ENCODE data around the gene SCYGR3. TPM values are rescaled to one million over a fixed set of nuclear protein-coding genes. Genes with fewer than 3 reads are reported as not detected.

The SCYGR3 gene
- total RNA-seq, 1 experiment from 2014 or later, result not detected

DNA sequence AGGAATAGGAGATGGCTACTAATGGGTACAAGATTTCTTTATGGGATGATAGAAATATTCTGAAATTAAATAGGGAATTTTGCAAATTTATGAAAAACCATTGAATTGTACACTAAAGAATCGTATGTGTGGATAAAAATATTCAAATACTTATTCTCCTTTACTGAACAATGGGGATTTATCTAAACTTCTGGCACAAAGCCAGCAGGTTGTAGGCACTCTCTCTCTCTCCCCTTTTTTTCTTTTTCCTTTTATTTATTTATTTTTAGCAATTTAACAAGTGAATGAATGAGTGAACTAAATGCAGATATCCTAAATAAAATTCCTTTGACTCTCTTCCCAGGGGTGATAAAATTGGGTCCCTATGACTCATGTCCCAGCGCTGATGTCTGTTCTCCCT is 37.8 kb downstream of the SCYGR3 start:
- Histone ChIP-seq H2BK120ac (ENCODE audit: low read depth, low read length, poor library complexity, severe bottlenecking) (no peak overlapping the region), H3K14ac (ENCODE audit: insufficient read depth, low read length) (no peak overlapping the region), H2AK5ac (ENCODE audit: insufficient read length, low read length) (no peak overlapping the region), H3K4me1 (ENCODE audit: insufficient read depth, low read length) (no peaks in the 10 kb centered on the region), H3K79me2 (ENCODE audit: insufficient read depth, low read length) (no peaks in the 10 kb centered on the region), H3K79me1 (ENCODE audit: insufficient read depth, low read depth, low read length, poor library complexity, severe bottlenecking) (no peaks in the 10 kb centered on the region), H2AFZ (ENCODE audit: low read length) (no peak overlapping the region), H3K27me3 (ENCODE audit: insufficient read depth, low read length) (no peaks in the 10 kb centered on the region), H3K4ac (ENCODE audit: low read depth, low read length) (no peak overlapping the region), H3K56ac (ENCODE audit: insufficient read length, low read depth, low read length) (no peak overlapping the region), H4K8ac (replicated peaks; ENCODE audit: insufficient read length, low read depth, low read length) (no peak overlapping the region), H3K27ac (ENCODE audit: insufficient read length, low read depth, low read length) (no peak overlapping the region), H3K18ac (ENCODE audit: insufficient read length, low read depth, low read length) (no peak overlapping the region), H3K9ac (ENCODE audit: extremely low read depth, insufficient read length, low read length) (no peak overlapping the region), H3K23me2 (ENCODE audit: insufficient read length, low read depth, low read length, poor library complexity, severe bottlenecking) (no peaks in the 10 kb centered on the region), H2BK15ac (ENCODE audit: low read depth, low read length) (no peak overlapping the region), H4K20me1 (ENCODE audit: control insufficient read depth, insufficient read depth, insufficient read length) (no peaks in the 10 kb centered on the region), H2BK12ac (ENCODE audit: insufficient read length, low read depth, low read length) (no peak overlapping the region), H2BK20ac (ENCODE audit: low read depth, low read length, poor library complexity, severe bottlenecking) (no peak overlapping the region), H4K5ac (ENCODE audit: insufficient read length, low read depth, low read length) (no peak overlapping the region), H3K4me2 (ENCODE audit: insufficient read depth, insufficient read length, low read length) (no peak overlapping the region), H4K91ac (ENCODE audit: insufficient read length, low read depth, low read length) (no peak overlapping the region), H3K23ac (ENCODE audit: insufficient read length, low read depth, low read length) (no peak overlapping the region), H2BK5ac (ENCODE audit: insufficient read length, low read length) (no peak overlapping the region), H3K9me3 (ENCODE audit: control insufficient read depth, low read depth, low read length) (no peaks in the 10 kb centered on the region), H3T11ph (ENCODE audit: low read length) (no peak overlapping the region)
- no CpG with 5 or more reads among the region's 2 CpGs for WGBS (ENCODE audit: extremely low coverage, insufficient read length, low lambda C conversion rate)
- DNase-seq, result no peak
- TF ChIP-seq, protein P1, sequence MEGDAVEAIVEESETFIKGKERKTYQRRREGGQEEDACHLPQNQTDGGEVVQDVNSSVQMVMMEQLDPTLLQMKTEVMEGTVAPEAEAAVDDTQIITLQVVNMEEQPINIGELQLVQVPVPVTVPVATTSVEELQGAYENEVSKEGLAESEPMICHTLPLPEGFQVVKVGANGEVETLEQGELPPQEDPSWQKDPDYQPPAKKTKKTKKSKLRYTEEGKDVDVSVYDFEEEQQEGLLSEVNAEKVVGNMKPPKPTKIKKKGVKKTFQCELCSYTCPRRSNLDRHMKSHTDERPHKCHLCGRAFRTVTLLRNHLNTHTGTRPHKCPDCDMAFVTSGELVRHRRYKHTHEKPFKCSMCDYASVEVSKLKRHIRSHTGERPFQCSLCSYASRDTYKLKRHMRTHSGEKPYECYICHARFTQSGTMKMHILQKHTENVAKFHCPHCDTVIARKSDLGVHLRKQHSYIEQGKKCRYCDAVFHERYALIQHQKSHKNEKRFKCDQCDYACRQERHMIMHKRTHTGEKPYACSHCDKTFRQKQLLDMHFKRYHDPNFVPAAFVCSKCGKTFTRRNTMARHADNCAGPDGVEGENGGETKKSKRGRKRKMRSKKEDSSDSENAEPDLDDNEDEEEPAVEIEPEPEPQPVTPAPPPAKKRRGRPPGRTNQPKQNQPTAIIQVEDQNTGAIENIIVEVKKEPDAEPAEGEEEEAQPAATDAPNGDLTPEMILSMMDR (conservative IDR thresholded peaks at IDR 0.05), result no peak
- H3K27me3 Mint-ChIP-seq (ENCODE audit: low read depth), result no peaks in the 10 kb centered on the region
- H3K36me3 Mint-ChIP-seq (ENCODE audit: insufficient read depth in 1 of 3, low read depth in 3 of 3), result no peaks in the 10 kb centered on the region
- peaks cover 6 to 7% of the 10 kb centered on the region in 2 experiments for H3K4me1 Mint-ChIP-seq
- H3K27ac Mint-ChIP-seq, result no peak overlapping the region; a peak in 1 of 7 replicates
- peaks cover 3 to 5% of the 10 kb centered on the region in 2 experiments; a peak in 4 of 5 replicates for H3K9me3 Mint-ChIP-seq
- H3K4me3 Mint-ChIP-seq, result no peak overlapping the region
